Brain microvascular endothelial cell (primary cell): ENCODE measurements around the gene PILRA.

Experiments
- DNase-seq: peaks from one replicate; pipeline ENCODE4 v3.0.0-alpha.2; 2020
- H3K27ac ChIP-seq: fragments of 250-450 bp; sonication (Bioruptor Pico); 2 replicates; pipeline ENCODE4 v1.5.1; 2020; ENCODE audit warnings: mild to moderate bottlenecking, moderate library complexity
- H3K27me3 ChIP-seq: fragments of 250-450 bp; sonication (Bioruptor Pico); replicated peaks from 2 replicates; pipeline ENCODE4 v1.5.1; 2020; ENCODE audit warnings: mild to moderate bottlenecking
- H3K36me3 ChIP-seq: fragments of 250-450 bp; sonication (Bioruptor Pico); replicated peaks from 2 replicates; pipeline ENCODE4 v1.5.1; 2020; ENCODE audit warnings: mild to moderate bottlenecking
- H3K4me3 ChIP-seq: 2 replicates; pipeline ENCODE4 v1.5.1; 2011; ENCODE audit warnings: low read depth, mild to moderate bottlenecking, control low read depth, low read length, moderate library complexity
- in situ Hi-C: cut with HindIII; loops from 2 replicates; pipeline ENCODE4 v1.10.0; 2017; ENCODE audit warnings: low sequenced_read_pairs, low pct_ligation_motif_present
- TF ChIP-seq, protein P1 (sequence below): IDR thresholded peaks from 2 replicates; pipeline ENCODE4 v1.5.1; 2011; ENCODE audit warnings: low read depth, mild to moderate bottlenecking, moderate library complexity, low read length, control low read depth, inconsistent platforms; ENCODE audit errors: missing control alignments

Gene PILRA

DNA sequence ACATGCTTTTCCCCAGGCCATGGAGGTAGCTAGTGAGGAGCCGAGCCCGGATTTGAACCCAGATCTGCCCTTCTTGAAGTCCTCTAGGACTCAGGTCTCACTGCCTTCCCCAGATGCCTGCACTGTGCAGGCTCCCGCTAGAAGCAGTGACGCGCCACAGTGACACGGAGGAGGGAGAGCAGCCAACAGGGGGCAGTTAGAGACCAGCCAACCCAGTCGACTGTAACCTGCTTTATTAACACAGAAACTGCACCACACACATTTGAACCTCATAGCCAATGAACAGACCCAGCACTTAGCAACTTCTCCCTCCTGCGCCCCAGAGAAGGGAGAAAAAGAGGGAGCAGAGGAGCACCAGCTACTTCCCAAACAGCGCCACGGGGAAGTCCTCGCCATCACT is 27.4 kb downstream of the PILRA start:
- TF ChIP-seq, protein P1, sequence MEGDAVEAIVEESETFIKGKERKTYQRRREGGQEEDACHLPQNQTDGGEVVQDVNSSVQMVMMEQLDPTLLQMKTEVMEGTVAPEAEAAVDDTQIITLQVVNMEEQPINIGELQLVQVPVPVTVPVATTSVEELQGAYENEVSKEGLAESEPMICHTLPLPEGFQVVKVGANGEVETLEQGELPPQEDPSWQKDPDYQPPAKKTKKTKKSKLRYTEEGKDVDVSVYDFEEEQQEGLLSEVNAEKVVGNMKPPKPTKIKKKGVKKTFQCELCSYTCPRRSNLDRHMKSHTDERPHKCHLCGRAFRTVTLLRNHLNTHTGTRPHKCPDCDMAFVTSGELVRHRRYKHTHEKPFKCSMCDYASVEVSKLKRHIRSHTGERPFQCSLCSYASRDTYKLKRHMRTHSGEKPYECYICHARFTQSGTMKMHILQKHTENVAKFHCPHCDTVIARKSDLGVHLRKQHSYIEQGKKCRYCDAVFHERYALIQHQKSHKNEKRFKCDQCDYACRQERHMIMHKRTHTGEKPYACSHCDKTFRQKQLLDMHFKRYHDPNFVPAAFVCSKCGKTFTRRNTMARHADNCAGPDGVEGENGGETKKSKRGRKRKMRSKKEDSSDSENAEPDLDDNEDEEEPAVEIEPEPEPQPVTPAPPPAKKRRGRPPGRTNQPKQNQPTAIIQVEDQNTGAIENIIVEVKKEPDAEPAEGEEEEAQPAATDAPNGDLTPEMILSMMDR = peak; percentile 46
- in situ Hi-C loops = no loop called here
- no peak for DNase-seq
- H3K4me3 ChIP-seq = no peak overlapping the region
- H3K27ac ChIP-seq = no peak overlapping the region
- no peaks in the 10 kb centered on the region for H3K36me3 ChIP-seq
- H3K27me3 ChIP-seq = peaks cover 6% of the 10 kb centered on the region

DNA sequence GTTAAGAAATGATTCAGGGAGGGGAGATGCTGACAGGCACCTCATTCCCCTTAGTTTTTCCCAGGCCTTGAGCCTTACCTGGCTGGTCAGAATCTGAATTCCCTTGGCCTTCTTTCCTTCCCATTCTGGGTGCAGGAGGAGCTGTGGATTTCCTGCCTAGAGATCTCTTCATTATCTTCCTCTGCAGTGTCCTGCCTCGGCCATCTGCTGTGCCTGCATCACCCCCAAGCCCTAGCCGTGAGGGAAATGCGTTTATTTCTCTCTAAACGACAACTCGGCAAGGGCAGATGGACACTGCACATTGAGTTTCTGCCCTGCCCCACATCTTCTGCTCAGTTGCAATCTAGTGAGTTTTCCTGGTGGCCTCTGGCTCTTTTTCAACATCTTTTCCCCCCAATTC is 28.5 kb downstream of the PILRA start:
- no peak for DNase-seq
- Histone ChIP-seq H3K27me3 (peaks cover 6% of the 10 kb centered on the region), H3K36me3 (no peaks in the 10 kb centered on the region), H3K27ac (no peak overlapping the region), H3K4me3 (no peak overlapping the region)
- in situ Hi-C loops = no loop called here
- TF ChIP-seq, protein P1 = no peak

DNA sequence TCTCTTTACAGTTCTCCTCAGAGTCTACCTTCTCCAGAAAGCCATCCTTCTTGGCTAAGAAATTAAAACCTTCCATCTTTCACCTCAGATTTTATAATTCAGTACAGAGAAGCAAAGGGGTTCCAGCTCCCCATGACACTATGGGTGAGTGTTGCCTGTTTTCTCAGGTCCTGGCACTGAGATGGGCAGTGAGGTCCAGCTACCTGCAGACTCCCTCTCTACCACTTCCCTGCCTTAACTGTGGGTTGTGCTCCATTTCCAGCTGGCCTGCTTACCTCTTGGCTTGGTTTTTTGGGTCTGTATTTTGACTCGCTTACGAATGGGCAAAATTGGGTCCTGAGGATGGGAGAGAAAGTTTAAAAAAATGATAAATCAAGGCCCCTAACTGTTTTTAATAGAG is 29.0 kb downstream of the PILRA start:
- DNase-seq = no peak
- Histone ChIP-seq H3K4me3 (no peak overlapping the region), H3K36me3 (no peaks in the 10 kb centered on the region), H3K27ac (no peak overlapping the region), H3K27me3 (peaks cover 6% of the 10 kb centered on the region)
- TF ChIP-seq, protein P1 = no peak
- in situ Hi-C loops = no loop called here

DNA sequence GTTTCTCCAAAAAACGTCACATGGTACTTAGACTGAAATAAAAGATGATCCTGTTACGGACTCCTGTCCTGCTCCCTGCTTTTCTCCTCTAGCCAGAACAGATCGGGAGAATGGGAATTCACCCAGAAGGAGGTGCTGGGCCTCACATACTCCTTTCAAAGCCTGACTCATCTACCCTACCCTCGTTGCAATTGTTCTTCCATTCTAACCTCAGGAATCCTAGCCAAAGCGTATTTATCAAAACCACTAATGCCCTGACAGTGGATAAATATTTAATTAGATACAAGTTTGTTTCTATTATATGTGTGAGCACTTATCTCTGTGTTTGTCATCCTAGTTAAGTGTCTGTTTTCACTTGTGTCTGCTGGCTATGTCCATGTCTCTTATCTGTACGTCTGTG is 33.5 kb downstream of the PILRA start:
- peaks cover 18% of the 10 kb centered on the region for H3K27me3 ChIP-seq

DNA sequence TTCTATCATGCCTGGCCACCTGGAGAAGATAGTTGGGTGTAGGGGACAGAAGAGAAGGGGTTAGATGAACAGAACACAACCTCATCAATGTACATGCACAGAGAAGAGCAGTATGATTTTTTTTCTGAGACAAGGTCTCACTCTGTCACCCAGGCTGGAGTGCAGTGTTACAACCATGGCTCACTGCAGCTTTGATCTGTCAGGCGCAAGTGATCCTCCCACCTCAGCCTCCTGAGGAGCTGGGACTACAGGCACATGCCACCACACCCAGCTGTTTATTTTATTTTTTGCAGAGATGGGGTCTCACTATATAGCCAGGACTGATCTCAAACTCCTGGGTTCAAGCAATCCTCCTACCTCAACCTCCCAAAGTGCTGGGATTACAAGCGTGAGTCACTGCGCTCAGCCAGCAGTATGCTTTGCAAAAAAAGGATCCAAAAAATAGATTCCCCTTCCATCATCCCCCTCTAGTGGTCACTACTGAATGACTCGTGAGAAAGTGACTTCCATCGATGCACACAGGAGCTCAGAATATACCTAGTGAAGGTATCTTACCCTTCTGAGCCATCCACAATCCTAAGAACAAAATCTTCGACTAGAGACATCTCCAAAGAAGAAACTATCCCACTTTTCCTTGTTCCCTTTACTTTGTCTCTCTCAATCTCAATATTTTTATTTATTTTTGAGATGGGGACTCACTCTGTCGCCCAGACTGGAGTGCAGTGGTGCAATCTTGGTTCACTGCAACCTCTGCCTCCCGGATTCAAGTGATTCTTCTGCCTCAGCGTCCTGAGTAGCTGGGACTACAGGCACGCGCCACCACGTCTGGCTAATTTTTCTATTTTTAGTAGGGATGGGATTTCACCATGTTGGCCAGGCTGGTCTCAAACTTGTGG is 34.2 kb downstream of the PILRA start:
- no peaks in the 10 kb centered on the region for H3K36me3 ChIP-seq
- in situ Hi-C loops = no loop called here
- H3K4me3 ChIP-seq = no peak overlapping the region
- TF ChIP-seq, protein P1 = peak; percentile 75
- peaks cover 18% of the 10 kb centered on the region for H3K27me3 ChIP-seq
- DNase-seq = peak; percentile 75
- no peak overlapping the region for H3K27ac ChIP-seq

More for the DNA sequence above, 33.5 kb downstream of the PILRA start:
- in situ Hi-C loops = no loop called here
- Histone ChIP-seq H3K4me3 (no peak overlapping the region), H3K36me3 (no peaks in the 10 kb centered on the region), H3K27ac (no peak overlapping the region)
- TF ChIP-seq, protein P1 = peak; percentile 14
- DNase-seq = peak; percentile 31
